Spleen (tissue), 11 donors: ENCODE measurements around the gene CCL18. TPM values are rescaled to one million over a fixed set of nuclear protein-coding genes. Genes with fewer than 3 reads are reported as not detected.
"Not testable (repeated sequence)": the region's sequence is repeated elsewhere in the genome, so short reads cannot be mapped to it uniquely, and the experiment has no call there.

Experiments
- DNase-seq: peaks from one replicate; pipeline ENCODE4 v3.0.0-alpha.2; 2020
- H3K27ac ChIP-seq, 8 donors: fragments of 200-600 bp; sonication (generic) in 7 of 8; 1 replicate in 4 of 8; 2 replicates in 4 of 8; pipeline versions ENCODE4 v1.5.0 to v1.8.0; 2016 to 2021; ENCODE audit warnings: inconsistent platforms in 4 of 8, mild to moderate bottlenecking in 4 of 8, moderate library complexity in 1 of 8
- H3K27me3 ChIP-seq, 7 donors: fragments of 200-600 bp; sonication (generic) in 6 of 7; replicated peaks in 1 of 7; 1 replicate in 4 of 7; 2 replicates in 3 of 7; pipeline versions ENCODE4 v1.5.0 to v1.8.0; 2016 to 2021; ENCODE audit warnings: inconsistent platforms in 3 of 7, mild to moderate bottlenecking in 1 of 7
- H3K36me3 ChIP-seq, 6 donors: fragments of 200-600 bp; sonication (generic) in 5 of 6; 1 replicate in 4 of 6; 2 replicates in 2 of 6; pipeline versions ENCODE4 v1.5.0 to v1.8.0; 2016 to 2021; ENCODE audit warnings: inconsistent platforms in 2 of 6
- H3K4me1 ChIP-seq, 6 donors: fragments of 200-600 bp; sonication (generic) in 5 of 6; 1 replicate in 3 of 6; 2 replicates in 3 of 6; pipeline versions ENCODE4 v1.5.0 to v1.8.0; 2016 to 2021; ENCODE audit warnings: inconsistent platforms in 3 of 6
- H3K4me3 ChIP-seq, 8 donors: fragments of 200-600 bp; sonication (generic) in 7 of 8; 1 replicate in 4 of 8; 2 replicates in 4 of 8; pipeline versions ENCODE4 v1.5.0 to v1.8.0; 2016 to 2021; ENCODE audit warnings: inconsistent platforms in 4 of 8, mild to moderate bottlenecking in 4 of 8, moderate library complexity in 2 of 8
- H3K9me3 ChIP-seq, 8 donors: fragments of 200-600 bp; sonication (generic) in 7 of 8; 1 replicate in 4 of 8; 2 replicates in 4 of 8; pipeline versions ENCODE4 v1.5.0 to v1.8.0; 2016 to 2021; ENCODE audit warnings: inconsistent platforms in 4 of 8
- POLR2A ChIP-seq, 3 donors: fragments of 450-650 bp; IDR thresholded peaks; one replicate each; pipeline ENCODE4 v1.5.1; 2017; ENCODE audit warnings: antibody characterized with exemption in 3 of 3, mild to moderate bottlenecking in 1 of 3
- POLR2AphosphoS5 ChIP-seq, 3 donors: sonication (generic); formaldehyde crosslinking; IDR thresholded peaks; one replicate each; pipeline ENCODE4 v1.5.1; 2017; ENCODE audit warnings: antibody characterized with exemption in 3 of 3
- WGBS, 5 donors: extraction: QIAGEN DNeasy Blood & Tissue Kit in 3 of 5; methylation state at CpG; one replicate each; pipeline versions ENCODE4 v1.1.5 to v1.1.7; 2013 to 2018; 5-methylcytosine and 5-hydroxymethylcytosine counted together
- intact Hi-C: fragments of 100-400 bp; cut with DNase I; formaldehyde crosslinking; loops from one replicate; pipeline ENCODE4 v1.15.0; 2023; ENCODE audit warnings: low total_unique reads
- polyA plus RNA-seq, 3 donors: library from polyadenylated mRNA; stranded (reverse); fragments of 200-250 nt; gene quantifications; one replicate each; pipeline ENCODE4 v1.2.1, GENCODE V29; 2013
- total RNA-seq, 7 donors: library from RNA; depleted of rRNA in 3 of 7; stranded (reverse); fragments of >200 nt in 3 of 7; fragmentation: NEBNext Ultra II Directional in 4 of 7; extraction: Animal tissue kit (Norgen Biotek cat#: 25700) in 4 of 7; gene quantifications; one replicate each; pipeline versions ENCODE4 v1.1.0 to v1.2.1, GENCODE V29; 2016 to 2021
- TF ChIP-seq, protein P1 (sequence below), 11 experiments: fragments of 200-600 bp in 7 of 11; fragments of 450-650 bp in 4 of 11; sonication (generic) in 4 of 11; IDR thresholded peaks in 8 of 11; conservative IDR thresholded peaks in 3 of 11; 1 replicate in 7 of 11; 2 replicates in 4 of 11; pipeline versions ENCODE4 v1.4.0 to v1.8.0; 2016 to 2021; ENCODE audit warnings: antibody characterized with exemption in 11 of 11, inconsistent platforms in 4 of 11, mild to moderate bottlenecking in 1 of 11
- donor health status: healthy with polysubstance abuse.
- donor health status: DM: no; HTN: no; CAD: no; lungs with moderate emphysema.
- donor health status: DM: no; HTN: no; CAD: no.
- donor health status: Bipolar disorder and iron deficiency.
- donor health status: healthy.
- donor health status: DM: no; HTN: no; CAD: no.
- donor health status: DM: yes; HTN: yes; CAD: no.

CCL18 gene
- total and polyA plus RNA-seq, 10 donors, result 5.2 to 109 (median 12.4) TPM

DNA sequence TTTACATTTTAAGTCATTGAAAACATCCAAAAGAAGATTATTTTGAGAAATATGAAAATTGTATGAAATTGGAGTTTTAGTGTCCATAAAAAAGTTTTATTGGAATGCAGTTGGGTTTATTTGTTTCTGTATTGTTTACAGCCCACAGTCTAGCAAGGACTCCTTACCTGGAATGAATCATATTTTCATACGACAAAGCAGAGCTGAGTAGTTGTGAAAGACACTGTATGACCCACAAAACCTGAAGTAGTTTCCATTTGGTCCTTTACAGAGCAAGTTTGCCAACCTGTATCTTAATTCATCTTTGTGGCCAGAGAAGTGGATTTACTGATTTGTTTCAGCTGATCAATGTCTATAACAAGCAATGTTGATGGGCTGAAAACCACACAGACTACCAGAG, 10.3 kb downstream of the CCL18 start:
- peak overlapping the region in 4 of 8 donors; percentile 37 to 84 (median 75) for H3K27ac ChIP-seq
- 60 to 71% (median 63%) methylated on average over 1 of the region's 1 CpG for WGBS, 5 donors
- peaks cover 0 to 23% (median 5%) of the 10 kb centered on the region in 6 donors for H3K4me1 ChIP-seq
- H3K9me3 ChIP-seq, result peaks cover 0 to 11% (median 6%) of the 10 kb centered on the region in 8 donors
- DNase-seq, result no peak
- H3K36me3 ChIP-seq, result no peaks in the 10 kb centered on the region
- peak overlapping the region in 1 of 8 donors; percentile 18 for H3K4me3 ChIP-seq
- intact Hi-C loops, result loop anchor here (5.0 to 10.0 kb wide), 2 partner anchors 70 to 97 kb away; no protein-coding TSS in a partner anchor
- no peak for TF ChIP-seq POLR2AphosphoS5 (IDR thresholded peaks at IDR 0.05)
- no peak for TF ChIP-seq POLR2A (IDR thresholded peaks at IDR 0.05)
- TF ChIP-seq, protein P1, sequence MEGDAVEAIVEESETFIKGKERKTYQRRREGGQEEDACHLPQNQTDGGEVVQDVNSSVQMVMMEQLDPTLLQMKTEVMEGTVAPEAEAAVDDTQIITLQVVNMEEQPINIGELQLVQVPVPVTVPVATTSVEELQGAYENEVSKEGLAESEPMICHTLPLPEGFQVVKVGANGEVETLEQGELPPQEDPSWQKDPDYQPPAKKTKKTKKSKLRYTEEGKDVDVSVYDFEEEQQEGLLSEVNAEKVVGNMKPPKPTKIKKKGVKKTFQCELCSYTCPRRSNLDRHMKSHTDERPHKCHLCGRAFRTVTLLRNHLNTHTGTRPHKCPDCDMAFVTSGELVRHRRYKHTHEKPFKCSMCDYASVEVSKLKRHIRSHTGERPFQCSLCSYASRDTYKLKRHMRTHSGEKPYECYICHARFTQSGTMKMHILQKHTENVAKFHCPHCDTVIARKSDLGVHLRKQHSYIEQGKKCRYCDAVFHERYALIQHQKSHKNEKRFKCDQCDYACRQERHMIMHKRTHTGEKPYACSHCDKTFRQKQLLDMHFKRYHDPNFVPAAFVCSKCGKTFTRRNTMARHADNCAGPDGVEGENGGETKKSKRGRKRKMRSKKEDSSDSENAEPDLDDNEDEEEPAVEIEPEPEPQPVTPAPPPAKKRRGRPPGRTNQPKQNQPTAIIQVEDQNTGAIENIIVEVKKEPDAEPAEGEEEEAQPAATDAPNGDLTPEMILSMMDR (IDR thresholded peaks at IDR 0.05 in 8 of 11, conservative IDR thresholded peaks at IDR 0.05 in 3 of 11), result no peak
- H3K27me3 ChIP-seq, result no peaks in the 10 kb centered on the region

GRCh38 chr17:36081681-36082471, 17.8 kb downstream of the CCL18 start:
- peak overlapping the region in 1 of 8 donors; percentile 48 for H3K4me3 ChIP-seq
- intact Hi-C loops, H3K9me3 ChIP-seq, DNase-seq, H3K27me3 ChIP-seq, H3K36me3 ChIP-seq: not testable (repeated sequence)
- H3K4me1 ChIP-seq, result peaks cover 0 to 48% (median 31%) of the 10 kb centered on the region in 6 donors
- peak overlapping the region; percentile 27 to 89 (median 76) for H3K27ac ChIP-seq
- whole genome bisulfite sequencing, 5 donors, result 60 to 74% (median 64%) methylated on average over 4 to 5 of the region's 5 CpGs

- H3K36me3 ChIP-seq, intact Hi-C loops, DNase-seq, H3K27me3 ChIP-seq, H3K9me3 ChIP-seq: not testable (repeated sequence)
- peaks cover 0 to 53% (median 33%) of the 10 kb centered on the region in 6 donors for H3K4me1 ChIP-seq
- peak overlapping the region in 1 of 8 donors; percentile 48 for H3K4me3 ChIP-seq
- WGBS, 5 donors, result 24 to 38% (median 34%) methylated on average over 8 of the region's 8 CpGs
- peak in 1 of 3 donors; percentile 69 for TF ChIP-seq POLR2AphosphoS5 (IDR thresholded peaks at IDR 0.05)
- peak overlapping the region; percentile 27 to 89 (median 76) for H3K27ac ChIP-seq
Observed at GRCh38 chr17:36082482-36083120, 18.5 kb downstream of the CCL18 start.

GRCh38 chr17:36083691-36084090, 19.6 kb downstream of the CCL18 start:
- DNase-seq, H3K4me3 ChIP-seq, H3K27me3 ChIP-seq, H3K36me3 ChIP-seq, intact Hi-C loops, H3K9me3 ChIP-seq: not testable (repeated sequence)
- 80 to 90% (median 84%) methylated on average over 2 of the region's 2 CpGs for WGBS, 5 donors
- peak overlapping the region in 4 of 8 donors; percentile 80 to 89 (median 82) for H3K27ac ChIP-seq
- peaks cover 0 to 61% (median 35%) of the 10 kb centered on the region in 6 donors for H3K4me1 ChIP-seq

GRCh38 chr17:36085765-36086164, 21.7 kb downstream of the CCL18 start:
- 35 to 61% (median 44%) methylated on average over 1 of the region's 1 CpG for WGBS, 5 donors
- Histone ChIP-seq H3K27me3 (no peaks in the 10 kb centered on the region), H3K27ac (peak overlapping the region in 5 of 8 donors; percentile 1 to 89 (median 81)), H3K36me3 (no peaks in the 10 kb centered on the region), H3K4me3 (no peak overlapping the region), H3K4me1 (peaks cover 10 to 82% (median 54%) of the 10 kb centered on the region in 6 donors), H3K9me3 (no peaks in the 10 kb centered on the region)
- DNase-seq, result no peak
- intact Hi-C loops, result no loop called here
- TF ChIP-seq POLR2A (IDR thresholded peaks at IDR 0.05) (no peak), POLR2AphosphoS5 (IDR thresholded peaks at IDR 0.05) (peak in 1 of 3 donors; percentile 60)
- TF ChIP-seq, protein P1 (IDR thresholded peaks at IDR 0.05 in 8 of 11, conservative IDR thresholded peaks at IDR 0.05 in 3 of 11), result no peak
